ENCODE results near the gene PCED1B.

The PCED1B gene

GRCh38 chr12:47033081-47033480 lies 46.3 kb upstream of the PCED1B start (continued):
- TF ChIP-seq MZF1 (tag by site-specific recombination; IDR thresholded peaks at IDR 0.05; ENCODE audit: borderline replicate concordance): no peak
- no peak for TF ChIP-seq SP2 (tag by site-specific recombination; IDR thresholded peaks at IDR 0.05)
- TF ChIP-seq ZNF473 (tag by site-specific recombination; IDR thresholded peaks at IDR 0.05): no peak
- no peak for TF ChIP-seq KLF9 (tag by site-specific recombination; IDR thresholded peaks at IDR 0.05; ENCODE audit: low read depth)
- TF ChIP-seq SETDB1 (IDR thresholded peaks at IDR 0.05; ENCODE audit: insufficient read length, low read length): no peak
- no peak for TF ChIP-seq ZBTB1 (tag by site-specific recombination; IDR thresholded peaks at IDR 0.05)
- no peak for TF ChIP-seq ZNF274 (IDR thresholded peaks at IDR 0.05; ENCODE audit: low read length)
- no peak for TF ChIP-seq ZNF274 (tag by site-specific recombination; IDR thresholded peaks at IDR 0.05; ENCODE audit: borderline replicate concordance)
- no peak for TF ChIP-seq ZNF416 (tag by site-specific recombination; IDR thresholded peaks at IDR 0.05)
- TF ChIP-seq ZNF768 (tag by site-specific recombination; IDR thresholded peaks at IDR 0.05): no peak
- TF ChIP-seq ZNF600 (tag by site-specific recombination; IDR thresholded peaks at IDR 0.05): no peak

GRCh38 chr12:47033789-47034555 lies 45.4 kb upstream of the PCED1B start:
- no peak overlapping the region for H3K4me3 ChIP-seq (ENCODE audit: low read depth, low read length)
- H3K36me3 ChIP-seq (ENCODE audit: control insufficient read depth in 2 of 2, insufficient read depth in 1 of 2, low read length in 2 of 2): no peaks in the 10 kb centered on the region
- H3K4me1 ChIP-seq (ENCODE audit: control insufficient read depth, insufficient read depth, low read length): no peaks in the 10 kb centered on the region
- H3K27ac ChIP-seq (ENCODE audit: extremely low read depth, low read depth, low read length): no peak overlapping the region
- ChIA-PET CTCF (interaction anchor here (0.6 to 3.7 kb wide), 19 partner anchors 8 to 804 kb away, joined by 3 to 28 read pairs (median 4); no protein-coding TSS in a partner anchor), POLR2A (interaction anchor here (0.6 to 1.1 kb wide), 2 partner anchors 364 to 870 kb away, joined by 3 read pairs; no protein-coding TSS in a partner anchor)
- TF ChIP-seq HOXA7 (CRISPR knock-in tag; IDR thresholded peaks at IDR 0.05; ENCODE audit: borderline replicate concordance) (no peak), PRDM2 (tag by site-specific recombination; IDR thresholded peaks at IDR 0.05; ENCODE audit: borderline replicate concordance) (no peak), KLF1 (tag by site-specific recombination; IDR thresholded peaks at IDR 0.05) (no peak), MEIS1 (CRISPR knock-in tag; IDR thresholded peaks at IDR 0.05; ENCODE audit: borderline replicate concordance) (no peak), ZNF221 (tag by site-specific recombination; IDR thresholded peaks at IDR 0.05; ENCODE audit: borderline replicate concordance) (no peak), HOXD13 (CRISPR knock-in tag; IDR thresholded peaks at IDR 0.05; ENCODE audit: borderline replicate concordance) (no peak), REST (tag by site-specific recombination; IDR thresholded peaks at IDR 0.05) (no peak), ZNF596 (tag by site-specific recombination; IDR thresholded peaks at IDR 0.05) (no peak), ZNF449 (tag by site-specific recombination; IDR thresholded peaks at IDR 0.05) (no peak), ZNF248 (tag by site-specific recombination; IDR thresholded peaks at IDR 0.05) (no peak)
- H3K9me3 ChIP-seq (ENCODE audit: control insufficient read depth, insufficient read depth, low read depth, low read length): no peaks in the 10 kb centered on the region

All from HEK293 (cell line).